IPS-NIHi11 (cell line): ENCODE measurements around the gene SH3YL1.

Source experiments
- DNase-seq: peaks from one replicate; pipeline ENCODE4 v3.0.0; 2012; ENCODE audit warnings: mixed read lengths, low spot score

The SH3YL1 gene

DNA sequence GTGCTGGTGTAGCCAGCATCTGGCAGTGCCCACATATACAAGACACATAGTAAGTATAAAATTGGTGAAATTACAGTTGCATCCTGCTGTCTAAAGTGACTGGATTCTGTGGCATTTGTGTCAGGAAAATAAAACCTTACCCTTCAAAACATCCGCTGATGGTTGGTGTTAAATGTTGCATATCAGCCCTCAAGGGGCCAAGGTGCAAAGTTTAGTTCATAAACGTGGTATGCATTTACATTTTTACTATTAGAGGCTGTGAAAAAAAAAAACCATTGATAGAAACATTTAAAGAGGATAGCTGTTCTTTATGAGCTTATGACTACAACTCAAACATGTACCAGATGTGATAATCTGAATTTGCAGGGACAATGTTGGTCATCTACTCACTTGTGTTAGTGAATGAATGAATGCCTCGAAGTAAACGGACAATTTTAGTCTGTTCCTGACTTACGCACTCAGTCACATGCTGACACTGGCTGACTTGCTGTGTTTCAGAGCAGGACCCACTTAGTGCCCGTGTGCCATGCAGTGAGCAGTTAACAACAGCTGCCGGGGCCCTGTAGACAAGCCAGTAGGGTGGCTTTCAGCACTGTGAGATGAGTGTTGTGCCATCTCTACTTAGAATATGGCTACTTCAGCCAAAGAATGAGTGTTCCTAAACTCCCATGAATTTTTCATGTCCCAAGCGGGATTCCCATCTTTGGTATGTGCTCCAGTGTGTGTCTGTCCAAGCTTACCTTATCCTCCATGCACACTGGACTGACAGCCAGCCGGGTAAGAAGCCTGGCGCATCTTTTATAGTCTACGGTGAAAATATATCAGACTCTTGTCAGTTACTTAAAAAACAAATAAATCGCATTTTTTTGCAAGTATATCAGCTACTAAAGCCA lies 18.8 kb upstream of the SH3YL1 start:
- DNase-seq, result no peak

DNA sequence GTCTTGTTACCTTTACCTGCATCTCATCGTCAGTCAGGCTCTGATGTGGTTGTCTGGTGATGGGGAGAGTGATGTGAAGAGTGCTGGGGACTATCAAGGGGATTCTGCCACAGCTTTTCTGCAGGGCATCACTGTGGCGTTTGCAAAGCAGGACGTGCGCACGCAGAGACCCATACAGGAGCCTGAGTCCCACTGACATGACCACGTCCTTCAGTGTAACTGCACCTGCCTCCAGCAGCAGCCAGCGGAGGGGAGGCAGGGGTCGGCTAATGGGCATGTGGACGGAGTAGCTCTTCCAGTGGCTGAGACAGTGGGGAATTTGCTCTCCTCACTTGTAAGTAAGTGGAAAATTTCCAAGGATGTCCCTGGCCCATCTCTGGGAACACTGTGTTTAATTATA lies 17.5 kb upstream of the SH3YL1 start:
- no peak for DNase-seq

DNA sequence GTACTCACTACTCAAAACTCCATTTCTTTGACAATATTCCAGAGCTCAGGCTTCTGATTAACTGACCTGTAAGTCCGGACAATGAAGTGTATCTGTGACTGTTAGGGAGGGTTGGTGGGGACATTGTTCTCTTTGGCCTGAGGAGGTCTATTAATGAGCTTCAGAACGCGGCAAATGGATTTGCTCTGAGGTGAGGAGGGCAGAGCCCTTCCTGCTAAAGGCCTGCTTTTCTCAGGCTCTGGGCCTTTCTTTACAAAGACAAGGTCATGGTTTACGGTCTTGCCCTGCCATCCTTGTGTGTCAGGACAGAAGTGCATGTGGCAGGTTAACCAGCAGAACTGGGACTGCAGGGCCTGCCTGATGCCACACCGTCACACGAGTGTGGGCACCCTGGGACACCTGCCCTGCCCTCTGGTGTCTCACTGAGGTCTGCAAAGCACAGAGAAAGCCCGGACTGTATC lies 16.8 kb upstream of the SH3YL1 start:
- DNase-seq, result no peak

DNA sequence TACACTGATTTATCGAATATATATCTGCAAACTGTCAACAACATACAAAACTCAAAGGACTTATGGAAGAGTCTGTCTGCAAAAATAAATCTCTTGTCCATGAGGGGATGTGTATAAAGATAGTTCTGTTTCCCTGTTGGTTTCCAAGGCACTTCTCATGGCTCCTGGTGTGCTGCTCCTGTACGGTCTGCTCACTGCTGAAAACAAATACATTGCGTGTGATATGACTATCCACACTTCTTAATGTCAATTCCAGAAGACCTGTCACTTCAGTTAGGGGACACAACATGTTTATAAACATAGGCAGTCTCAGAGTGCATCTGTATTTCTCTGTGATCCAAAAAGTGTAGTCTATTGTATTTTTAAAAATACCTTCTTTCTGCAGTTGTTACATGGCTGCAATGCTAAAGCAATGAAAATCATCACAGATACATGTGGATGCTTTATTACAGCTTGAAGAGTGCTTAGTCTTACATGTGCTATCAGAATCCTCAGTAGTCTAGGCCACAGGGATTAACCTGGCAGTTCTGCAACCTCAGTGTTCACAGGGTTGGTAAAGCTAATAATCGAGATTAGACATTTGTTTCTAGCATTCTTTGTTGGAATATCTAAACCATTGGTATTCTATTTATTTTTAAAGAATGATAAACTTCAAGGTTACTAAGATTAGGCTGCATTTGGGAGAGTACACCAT lies 16.3 kb upstream of the SH3YL1 start:
- DNase-seq, result no peak

DNA sequence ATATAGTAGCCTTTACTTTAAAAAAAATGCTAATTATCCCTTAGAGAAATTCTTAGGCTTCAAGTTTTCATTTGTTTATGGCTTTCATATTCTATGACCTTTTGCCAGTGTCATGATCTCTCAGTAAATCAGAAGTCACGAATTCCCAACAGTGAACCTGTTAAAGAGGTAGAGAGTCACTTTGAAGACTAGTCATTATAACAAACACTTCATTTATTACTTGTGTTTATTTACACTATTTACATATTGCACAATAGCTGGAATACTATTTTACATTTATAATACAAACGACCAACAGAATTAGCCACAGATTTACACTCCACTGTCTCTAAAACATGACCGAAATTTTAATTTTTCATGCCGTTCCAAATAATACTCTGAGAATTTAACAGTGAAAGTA lies 15.5 kb upstream of the SH3YL1 start:
- no peak for DNase-seq

DNA sequence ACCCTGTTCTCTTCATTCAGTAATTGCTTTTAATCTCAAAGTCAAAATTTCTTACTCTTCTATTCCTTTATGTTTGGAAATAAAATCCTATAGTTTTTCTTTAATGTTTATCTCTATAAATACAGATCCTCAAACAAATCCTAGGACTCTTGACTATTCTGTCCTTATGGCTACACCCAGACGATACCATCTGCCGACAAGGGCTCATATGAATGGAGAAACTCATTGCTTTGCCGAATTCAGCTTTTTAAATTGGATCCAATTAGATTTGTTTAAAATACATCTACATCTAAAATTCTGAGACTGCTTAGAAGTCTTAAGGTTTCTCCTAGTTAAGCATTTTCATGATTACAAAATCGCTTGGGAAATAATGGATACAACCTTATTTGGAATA lies 15.1 kb upstream of the SH3YL1 start:
- DNase-seq, result no peak

DNA sequence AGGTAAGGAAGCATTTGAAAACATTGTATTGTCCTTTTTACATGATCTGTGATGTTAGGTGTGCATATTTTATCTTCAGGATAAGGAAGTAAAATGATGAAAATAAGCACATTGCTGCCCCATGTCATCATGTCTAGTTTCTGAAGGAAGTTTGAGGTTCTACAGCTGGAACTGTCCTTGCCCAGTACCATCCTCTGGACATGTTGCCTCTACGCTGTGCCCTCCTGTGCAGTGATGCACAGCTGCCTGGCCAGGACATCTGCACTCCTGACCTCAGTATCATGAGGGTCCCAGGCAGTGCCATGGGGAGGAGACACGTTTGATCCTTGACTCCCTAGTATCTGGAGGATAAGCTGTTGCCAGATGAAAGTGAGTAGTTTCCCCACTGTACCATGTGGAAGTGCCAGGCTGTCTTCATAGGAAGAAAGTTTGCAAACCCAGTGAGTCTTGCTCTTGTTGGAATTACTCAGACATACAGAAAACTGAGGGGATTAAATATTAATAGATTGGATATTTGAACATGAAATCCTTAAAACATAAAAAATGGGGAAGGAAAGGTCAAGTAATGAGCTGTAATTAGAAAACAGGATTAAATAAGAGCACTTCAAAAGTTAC lies 14.6 kb upstream of the SH3YL1 start:
- no peak for DNase-seq

DNA sequence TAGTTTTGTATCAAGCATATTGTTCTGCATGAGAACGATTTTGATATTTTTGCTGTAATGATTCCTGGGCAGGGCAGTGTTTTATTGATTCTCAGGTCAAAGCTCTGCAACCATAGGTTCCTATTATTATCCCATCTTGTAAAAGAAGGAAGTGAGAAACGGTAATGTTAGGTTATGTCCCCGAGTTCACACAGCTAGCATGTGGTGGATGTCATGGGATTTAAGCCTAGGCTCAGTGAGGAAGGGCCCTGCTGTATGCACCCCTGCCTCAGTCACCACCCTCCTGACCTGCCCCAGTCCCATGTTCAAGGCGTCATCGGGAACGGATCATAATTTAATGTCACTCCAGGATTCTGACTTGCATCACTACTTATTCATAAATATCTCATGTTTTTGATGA lies 11.6 kb upstream of the SH3YL1 start:
- no peak for DNase-seq

DNA sequence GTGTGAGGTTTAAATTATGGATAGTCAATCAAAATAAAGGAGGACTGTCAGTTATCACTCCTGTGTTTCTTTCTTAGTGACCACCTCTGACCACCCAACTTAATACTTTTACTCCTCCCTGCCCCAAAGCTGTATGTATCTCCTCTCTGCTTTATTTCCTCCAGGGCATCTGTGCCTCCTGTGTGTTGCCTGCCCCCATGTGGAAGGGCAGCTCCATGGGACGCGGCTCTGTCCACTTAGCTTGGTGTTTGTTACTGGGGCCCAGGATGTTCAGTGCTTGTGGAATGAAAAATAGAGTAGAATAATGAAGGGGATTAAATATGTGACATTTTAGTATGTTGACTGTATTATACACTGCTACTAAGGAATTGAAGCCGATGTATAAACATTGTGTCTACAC lies 10.7 kb upstream of the SH3YL1 start:
- DNase-seq, result no peak

DNA sequence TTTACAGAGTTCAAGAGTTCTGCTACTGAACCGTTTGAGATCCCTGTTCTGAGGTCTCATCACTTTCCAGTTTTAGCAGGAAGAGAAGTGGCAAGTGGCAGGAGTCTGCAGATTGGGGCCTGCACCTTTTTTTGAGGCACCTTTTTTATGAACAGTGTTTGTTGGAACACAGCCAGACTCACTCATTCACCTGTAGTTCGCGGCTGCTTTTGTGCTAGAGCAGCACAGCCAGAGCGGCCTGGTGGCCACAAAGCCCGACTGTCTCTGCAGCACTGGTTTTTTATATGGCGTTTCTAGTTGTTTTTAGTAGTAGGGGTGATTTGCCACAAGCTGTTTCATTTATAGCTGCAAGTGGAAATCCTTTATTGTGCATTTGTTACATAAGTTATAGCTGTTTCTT lies 9.5 kb upstream of the SH3YL1 start:
- no peak for DNase-seq

DNA sequence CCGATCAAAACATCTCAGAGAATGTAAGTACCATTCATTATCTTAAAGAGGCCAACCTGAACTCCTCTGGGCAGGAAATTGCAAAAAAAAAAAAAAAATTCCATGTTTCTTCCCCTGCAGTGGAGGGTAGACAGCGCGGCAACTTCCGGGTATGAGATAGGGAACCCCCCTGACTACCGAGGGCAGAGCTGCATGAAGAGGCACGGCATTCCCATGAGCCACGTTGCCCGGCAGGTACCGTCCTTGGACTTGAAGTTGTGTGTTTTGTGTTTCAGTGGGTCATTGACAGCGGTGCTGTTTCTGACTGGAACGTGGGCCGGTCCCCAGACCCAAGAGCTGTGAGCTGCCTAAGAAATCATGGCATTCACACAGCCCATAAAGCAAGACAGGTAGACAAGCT lies 8.1 kb upstream of the SH3YL1 start:
- DNase-seq, result no peak

DNA sequence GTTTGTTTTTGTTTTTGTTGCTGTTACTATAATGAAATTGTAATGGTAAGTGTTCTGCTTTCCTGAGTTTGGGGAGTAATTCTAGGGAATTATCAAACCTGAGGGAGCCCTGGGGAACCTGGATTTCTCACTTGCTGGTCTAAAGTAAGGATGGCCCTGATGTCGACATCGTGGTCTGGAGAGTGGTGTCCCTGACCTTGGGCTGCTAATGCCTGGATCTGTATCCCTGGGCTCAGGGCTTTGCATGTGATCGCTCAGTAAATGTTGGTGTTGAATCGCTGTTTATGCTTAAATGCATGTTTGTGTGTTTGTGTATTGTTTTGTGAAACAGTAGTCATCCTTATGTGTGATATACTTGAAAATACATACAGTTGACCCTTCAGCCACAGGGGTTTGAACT lies 7.0 kb upstream of the SH3YL1 start:
- no peak for DNase-seq

DNA sequence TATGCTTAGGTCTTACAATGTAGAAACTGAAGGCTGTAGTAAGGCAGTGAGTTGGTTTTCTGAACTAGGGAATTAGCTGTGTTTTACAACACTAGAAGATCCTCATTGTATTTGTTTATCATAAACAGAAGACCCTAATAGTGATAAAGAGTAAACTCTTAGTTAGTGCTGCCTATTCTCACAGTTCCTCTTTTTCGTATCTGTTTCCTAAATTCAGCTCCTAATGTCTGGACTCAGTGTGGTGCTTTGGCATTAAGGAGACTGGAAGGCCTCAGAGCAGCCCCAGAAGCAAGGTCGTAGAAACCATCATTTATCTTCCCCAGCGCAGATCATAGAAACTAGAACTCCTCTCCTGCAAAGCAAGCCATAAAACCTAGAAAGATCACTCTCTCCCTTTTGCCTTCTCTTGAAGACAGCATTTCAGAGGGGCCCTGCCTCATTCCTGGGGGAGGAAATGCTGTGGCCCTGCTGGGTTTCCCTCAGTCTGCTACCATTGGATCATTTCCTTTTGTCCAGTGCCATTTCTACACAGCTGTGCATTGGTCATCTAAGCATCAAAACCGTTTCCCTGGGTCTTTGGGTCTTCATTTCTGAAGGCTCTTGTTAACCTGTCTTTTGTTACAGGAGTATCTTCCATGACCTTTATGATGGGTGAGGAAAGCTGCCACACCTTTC lies 5.7 kb upstream of the SH3YL1 start:
- no peak for DNase-seq

DNA sequence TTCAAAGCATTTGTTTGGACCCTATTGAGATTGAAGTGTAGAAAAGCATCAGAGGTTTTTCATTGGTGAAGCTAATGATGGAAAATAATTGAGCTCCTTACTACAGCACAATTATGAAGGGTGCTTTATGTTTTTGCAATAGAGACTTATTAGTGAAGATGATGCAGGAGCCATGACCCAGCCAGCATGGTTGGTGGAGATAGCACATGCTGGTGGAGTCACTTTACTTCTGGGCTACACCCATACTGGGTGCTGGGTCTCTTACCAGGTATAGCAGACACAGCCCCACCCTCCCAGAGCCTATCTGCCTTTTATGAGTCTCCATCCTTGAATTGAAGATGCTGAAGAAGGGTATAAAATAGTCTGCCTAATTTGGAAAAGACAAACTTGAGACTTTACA lies 4.5 kb upstream of the SH3YL1 start:
- DNase-seq, result no peak

DNA sequence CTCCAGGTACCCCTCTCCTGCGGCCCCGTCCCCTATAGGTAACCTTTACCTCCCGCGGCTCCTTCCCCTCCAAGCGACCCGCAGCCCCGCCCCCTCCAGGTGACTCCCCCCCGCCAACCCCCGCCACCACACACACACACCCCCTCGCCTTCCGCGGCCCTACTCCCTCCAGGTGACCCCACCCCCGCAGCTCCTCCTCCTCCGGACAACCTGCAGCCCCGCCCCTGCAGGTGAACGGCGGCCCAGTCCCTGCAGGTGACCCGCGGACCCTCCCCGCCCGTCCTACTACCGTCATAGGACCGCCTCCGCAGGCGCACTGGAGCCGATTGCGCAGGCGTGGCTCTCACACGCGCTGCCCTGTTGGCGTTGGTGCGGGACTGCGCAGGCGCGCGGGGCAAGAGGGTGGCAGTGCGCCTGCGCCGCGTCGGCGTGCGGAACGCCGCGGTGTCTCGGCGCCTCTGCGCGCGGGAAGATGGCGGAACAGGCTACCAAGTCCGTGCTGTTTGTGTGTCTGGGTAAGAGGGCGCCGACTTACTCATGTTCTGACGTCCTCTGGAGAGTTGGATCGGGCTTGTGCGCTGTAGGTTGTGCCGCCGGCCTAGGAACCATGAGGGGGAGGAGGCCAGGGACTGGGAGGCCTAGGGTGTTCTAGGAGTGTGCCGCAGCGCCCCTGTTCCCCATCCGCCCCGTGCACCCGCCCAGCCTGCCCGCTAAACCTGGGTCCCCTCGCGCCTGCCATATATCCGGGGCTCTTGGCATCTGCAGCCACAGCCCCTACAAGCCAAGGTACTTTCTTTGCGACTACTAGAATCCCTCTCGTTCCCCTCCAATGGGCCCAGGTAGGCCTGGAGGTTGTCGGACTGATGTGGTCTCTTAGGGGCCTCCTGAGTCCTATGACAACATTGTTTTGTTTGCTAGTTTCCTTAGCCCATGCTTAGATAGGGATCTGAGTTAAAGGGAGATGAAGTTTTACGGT lies 949 bp upstream of the SH3YL1 start, which contains the start of gene ACP1:
ACP1 (plus strand) TSS at position 455 of the 976 bp plus-strand sequence; CDS start at position 473, 18 bp downstream.
- peak; percentile 99 for DNase-seq

DNA sequence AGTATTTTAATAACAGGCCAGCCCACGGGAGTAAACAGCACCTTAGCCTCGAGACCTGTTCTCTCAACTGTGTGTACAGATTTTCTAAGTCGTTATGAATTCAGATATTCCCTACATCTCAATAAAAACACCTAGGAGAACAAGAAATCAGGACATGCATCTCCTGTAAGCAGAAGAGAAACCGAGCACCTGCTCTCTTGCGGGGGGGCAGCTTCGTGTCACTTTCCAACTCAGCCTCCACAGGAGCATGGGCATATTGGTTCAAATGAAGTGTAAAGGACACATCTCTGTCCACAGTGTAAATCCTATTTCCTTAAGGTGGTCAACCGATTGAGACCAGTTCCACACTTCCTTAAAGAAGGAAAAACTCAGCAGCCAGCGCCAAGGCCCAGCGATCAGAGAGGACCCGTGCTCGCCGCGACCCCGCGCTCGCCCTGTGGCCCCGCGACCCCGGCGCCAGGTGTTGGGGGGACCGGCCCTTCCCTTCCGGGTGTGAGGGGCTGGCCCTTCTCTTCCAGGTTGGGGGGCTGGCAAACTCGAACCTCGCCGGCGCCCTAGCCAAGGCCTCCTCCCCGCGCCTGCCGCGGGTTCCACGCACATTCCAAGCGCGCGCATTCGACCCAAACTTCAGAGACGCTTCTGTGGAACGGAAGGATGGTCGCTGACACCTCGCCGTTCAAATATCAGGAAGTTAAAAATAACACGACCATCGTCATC lies 652 bp downstream of the SH3YL1 start:
- DNase-seq, result peak; percentile 8

DNA sequence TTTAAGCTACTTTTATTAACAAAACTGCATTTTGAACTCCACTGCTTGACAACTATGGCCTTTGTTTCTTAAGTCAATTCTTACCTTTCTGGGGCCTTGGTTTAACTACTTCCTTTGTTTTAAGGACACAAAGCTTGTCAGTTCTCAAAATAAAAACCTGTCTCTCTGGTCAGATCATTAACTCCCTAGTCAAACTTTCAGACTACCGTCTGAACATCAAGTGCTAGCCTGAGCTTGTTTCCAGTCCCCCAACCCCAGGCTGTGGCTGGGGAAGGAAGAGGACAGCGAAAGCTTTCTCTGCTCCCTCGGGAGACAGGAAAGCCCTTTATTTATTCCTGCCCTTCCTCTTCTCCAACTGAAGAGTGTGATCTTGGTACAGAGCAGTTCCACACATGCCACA lies 1.7 kb downstream of the SH3YL1 start:
- no peak for DNase-seq

DNA sequence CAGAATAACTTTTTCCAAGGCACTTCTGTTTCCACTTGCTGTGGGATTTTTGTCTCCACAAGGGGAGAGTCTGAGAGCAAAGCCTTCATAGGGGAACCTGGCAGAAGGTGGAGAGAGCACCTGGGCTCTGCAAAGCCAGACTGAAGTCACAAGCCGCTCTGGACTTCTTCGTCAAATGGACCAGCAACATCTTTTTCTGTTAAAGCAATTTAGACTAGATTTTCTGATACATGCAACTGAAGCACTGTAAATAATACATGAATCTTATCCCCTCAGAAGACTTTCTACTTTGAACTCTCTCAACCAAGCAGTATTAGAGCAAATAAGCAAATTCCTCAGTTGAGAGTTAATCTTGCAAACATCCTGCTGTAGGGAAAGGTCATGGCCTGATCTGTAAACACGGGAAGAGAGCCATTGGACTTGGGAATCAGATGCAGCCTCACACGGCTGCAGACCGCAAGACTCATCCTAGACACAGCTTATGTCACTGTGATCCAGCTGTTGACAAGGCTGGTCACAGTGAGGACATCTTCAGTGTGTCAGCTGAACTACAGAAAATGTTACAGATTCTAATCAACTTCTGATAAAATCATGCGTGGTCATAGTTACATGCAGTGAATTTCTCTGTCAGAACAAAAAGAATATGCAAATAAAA lies 3.2 kb downstream of the SH3YL1 start:
- DNase-seq, result no peak

DNA sequence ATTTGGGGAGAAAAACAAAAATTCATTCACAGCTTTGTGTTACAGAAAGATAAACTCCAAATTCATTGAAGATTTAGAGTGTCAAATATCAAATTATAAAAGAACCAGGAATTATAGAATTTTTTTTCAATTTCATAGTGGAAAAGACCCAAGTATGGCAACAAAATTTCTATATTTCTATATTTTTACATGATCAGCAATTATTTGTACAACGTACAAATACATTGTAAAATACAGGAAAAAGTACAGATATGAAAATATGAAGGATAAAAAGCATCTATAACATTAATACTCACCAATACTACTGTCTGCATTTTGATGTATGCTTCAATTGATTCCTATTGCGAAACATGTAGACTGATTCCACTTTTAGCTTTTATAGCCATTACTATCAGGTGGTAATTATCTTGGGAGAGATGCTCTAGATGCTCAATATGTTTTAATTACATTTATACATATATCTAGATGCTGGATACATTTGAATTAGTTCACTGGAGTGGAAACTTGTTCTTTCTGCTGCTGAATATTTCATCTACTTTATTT lies 4.0 kb downstream of the SH3YL1 start:
- DNase-seq, result no peak

DNA sequence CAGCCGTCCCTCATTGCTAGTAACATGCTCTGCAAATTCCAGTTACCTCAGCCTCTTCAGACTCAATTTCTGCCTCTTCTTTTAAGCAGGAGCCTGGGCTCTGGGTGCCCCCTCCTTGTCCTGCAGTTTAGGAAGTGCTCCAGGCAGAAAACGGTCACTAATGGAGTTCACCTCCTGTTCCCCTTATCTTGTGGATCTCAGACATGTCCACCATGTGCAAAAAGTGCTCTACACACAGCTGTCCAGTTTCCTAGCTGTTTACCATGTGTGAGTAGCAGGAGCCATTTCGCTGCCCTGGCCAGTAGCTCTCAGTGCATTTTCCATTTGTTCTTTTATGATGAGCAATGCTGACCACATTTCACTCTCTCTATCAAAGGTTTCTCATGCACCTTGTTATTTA lies 4.9 kb downstream of the SH3YL1 start:
- no peak for DNase-seq
